BLaER1 treated with 17β-estradiol and CSF1 and Interleukin-3, amounts not matched to agents 10 nM and 100 nM (cell line): Measurements from ENCODE around the gene MRPL52.

ENCODE experiments used
- H3K27ac ChIP-seq, 11 experiments: shearing (Covaris generic); formaldehyde crosslinking; 2 replicates each; pipeline ENCODE4 v1.8.1; 2022
- H3K27me3 ChIP-seq, 11 experiments: shearing (Covaris generic); formaldehyde crosslinking; 2 replicates each; pipeline ENCODE4 v1.8.1; 2022
- H3K36me3 ChIP-seq, 11 experiments: shearing (Covaris generic); formaldehyde crosslinking; 2 replicates each; pipeline ENCODE4 v1.8.1; 2022
- H3K4me1 ChIP-seq, 10 experiments: shearing (Covaris generic); formaldehyde crosslinking; 2 replicates each; pipeline ENCODE4 v1.8.1; 2022
- H3K4me2 ChIP-seq, 11 experiments: shearing (Covaris generic); formaldehyde crosslinking; 2 replicates each; pipeline ENCODE4 v1.8.1; 2022
- H3K4me3 ChIP-seq, 10 experiments: shearing (Covaris generic); formaldehyde crosslinking; 2 replicates each; pipeline ENCODE4 v1.8.1; 2022
- H3K9ac ChIP-seq, 11 experiments: shearing (Covaris generic); formaldehyde crosslinking; 2 replicates each; pipeline ENCODE4 v1.8.1; 2022
- H3K9me3 ChIP-seq, 11 experiments: shearing (Covaris generic); formaldehyde crosslinking; replicated peaks in 1 of 11; 2 replicates each; pipeline ENCODE4 v1.8.1; 2022
- H4K20me1 ChIP-seq, 11 experiments: shearing (Covaris generic); formaldehyde crosslinking; 2 replicates each; pipeline ENCODE4 v1.8.1; 2022
- Cebpa-rat ChIP-seq, 11 experiments: shearing (Covaris generic); IDR thresholded peaks; 2 replicates each; pipeline ENCODE4 v1.8.1; 2022

Gene MRPL52

GRCh38 chr14:22793976-22794375 is 35.7 kb upstream of the MRPL52 start:
- Histone ChIP-seq H3K9ac (no peak overlapping the region), H3K36me3 (peaks cover 0 to 47% (median 0%) of the 10 kb centered on the region in 11 experiments; a peak in 10 of 22 replicates), H3K4me1 (peaks cover 23 to 95% (median 54%) of the 10 kb centered on the region in 10 experiments), H4K20me1 (peaks cover 0 to 18% (median 0%) of the 10 kb centered on the region in 11 experiments; a peak in 2 of 22 replicates), H3K27me3 (no peaks in the 10 kb centered on the region), H3K4me3 (no peak overlapping the region), H3K9me3 (peaks cover 0 to 21% (median 8%) of the 10 kb centered on the region in 11 experiments; a peak in 15 of 22 replicates), H3K27ac (no peak overlapping the region), H3K4me2 (peak overlapping the region in 2 of 11 experiments; percentile 30 to 56; a peak in 4 of 22 replicates)
- no peak for TF ChIP-seq Cebpa-rat (IDR thresholded peaks at IDR 0.05)

GRCh38 chr14:22794551-22794951 is 35.1 kb upstream of the MRPL52 start:
- Histone ChIP-seq H3K9ac (no peak overlapping the region), H3K4me3 (no peak overlapping the region), H4K20me1 (peaks cover 0 to 20% (median 0%) of the 10 kb centered on the region in 11 experiments; a peak in 2 of 22 replicates), H3K4me2 (peak overlapping the region in 2 of 11 experiments; percentile 30 to 56; a peak in 4 of 22 replicates), H3K27ac (no peak overlapping the region), H3K9me3 (peaks cover 0 to 21% (median 8%) of the 10 kb centered on the region in 11 experiments; a peak in 15 of 22 replicates), H3K27me3 (no peaks in the 10 kb centered on the region), H3K36me3 (peaks cover 0 to 47% (median 0%) of the 10 kb centered on the region in 11 experiments; a peak in 10 of 22 replicates), H3K4me1 (peaks cover 22 to 95% (median 52%) of the 10 kb centered on the region in 10 experiments)
- no peak for TF ChIP-seq Cebpa-rat (IDR thresholded peaks at IDR 0.05)

- Histone ChIP-seq H3K4me1 (peaks cover 7 to 97% (median 48%) of the 10 kb centered on the region in 10 experiments), H3K4me2 (peak overlapping the region in 5 of 11 experiments; percentile 12 to 88 (median 49); a peak in 6 of 22 replicates), H3K9me3 (peaks cover 0 to 21% (median 8%) of the 10 kb centered on the region in 11 experiments; a peak in 15 of 22 replicates), H3K4me3 (no peak overlapping the region), H4K20me1 (peaks cover 0 to 25% (median 0%) of the 10 kb centered on the region in 11 experiments; a peak in 2 of 22 replicates), H3K27ac (no peak overlapping the region), H3K36me3 (peaks cover 0 to 49% (median 0%) of the 10 kb centered on the region in 11 experiments; a peak in 10 of 22 replicates), H3K27me3 (no peaks in the 10 kb centered on the region), H3K9ac (no peak overlapping the region)
- TF ChIP-seq Cebpa-rat (IDR thresholded peaks at IDR 0.05): no peak
Observed at GRCh38 chr14:22796087-22796707, 33.5 kb upstream of the MRPL52 start.

- H3K27ac ChIP-seq: peak overlapping the region in 5 of 11 experiments; percentile 26 to 80 (median 57); a peak in 4 of 22 replicates
- peaks cover 0 to 97% (median 47%) of the 10 kb centered on the region in 10 experiments; a peak in 15 of 20 replicates for H3K4me1 ChIP-seq
- H3K4me2 ChIP-seq: peak overlapping the region in 7 of 11 experiments; percentile 64 to 90 (median 86); a peak in 12 of 22 replicates
- H3K27me3 ChIP-seq: no peaks in the 10 kb centered on the region
- peaks cover 0 to 21% (median 8%) of the 10 kb centered on the region in 11 experiments; a peak in 15 of 22 replicates for H3K9me3 ChIP-seq
- H4K20me1 ChIP-seq: peaks cover 0 to 25% (median 0%) of the 10 kb centered on the region in 11 experiments; a peak in 2 of 22 replicates
- H3K4me3 ChIP-seq: no peak overlapping the region; a peak in 1 of 20 replicates
- no peak for TF ChIP-seq Cebpa-rat (IDR thresholded peaks at IDR 0.05)
- H3K36me3 ChIP-seq: peaks cover 0 to 59% (median 0%) of the 10 kb centered on the region in 11 experiments; a peak in 10 of 22 replicates
- no peak overlapping the region for H3K9ac ChIP-seq
Observed at GRCh38 chr14:22797017-22797917, 32.4 kb upstream of the MRPL52 start.

- no peaks in the 10 kb centered on the region for H3K27me3 ChIP-seq
- H4K20me1 ChIP-seq: peaks cover 0 to 29% (median 0%) of the 10 kb centered on the region in 11 experiments; a peak in 5 of 22 replicates
- TF ChIP-seq Cebpa-rat (IDR thresholded peaks at IDR 0.05): peak in 7 of 11 experiments; percentile 34 to 81 (median 74); a peak in 8 of 22 replicates
- H3K9ac ChIP-seq: peak overlapping the region in 4 of 11 experiments; percentile 22 to 45 (median 32); a peak in 6 of 22 replicates
- H3K9me3 ChIP-seq: peaks cover 0 to 20% (median 8%) of the 10 kb centered on the region in 11 experiments; a peak in 15 of 22 replicates
- H3K4me2 ChIP-seq: peak overlapping the region in 9 of 11 experiments; percentile 31 to 90 (median 84); a peak in 16 of 22 replicates
- H3K4me1 ChIP-seq: peaks cover 0 to 98% (median 59%) of the 10 kb centered on the region in 10 experiments; a peak in 18 of 20 replicates
- H3K27ac ChIP-seq: peak overlapping the region in 7 of 11 experiments; percentile 33 to 80 (median 57); a peak in 14 of 22 replicates
- peak overlapping the region in 3 of 10 experiments; percentile 6 to 39 (median 27); a peak in 2 of 20 replicates for H3K4me3 ChIP-seq
- H3K36me3 ChIP-seq: peaks cover 0 to 66% (median 0%) of the 10 kb centered on the region in 11 experiments; a peak in 10 of 22 replicates
Observed at GRCh38 chr14:22798528-22798927, 31.2 kb upstream of the MRPL52 start.

GRCh38 chr14:22800346-22800745 is 29.3 kb upstream of the MRPL52 start:
- H3K4me3 ChIP-seq: no peak overlapping the region
- H3K4me1 ChIP-seq: peaks cover 0 to 99% (median 60%) of the 10 kb centered on the region in 10 experiments; a peak in 18 of 20 replicates
- no peaks in the 10 kb centered on the region for H3K27me3 ChIP-seq
- peaks cover 0 to 63% (median 0%) of the 10 kb centered on the region in 11 experiments; a peak in 10 of 22 replicates for H3K36me3 ChIP-seq
- TF ChIP-seq Cebpa-rat (IDR thresholded peaks at IDR 0.05): no peak
- peaks cover 0 to 38% (median 0%) of the 10 kb centered on the region in 11 experiments; a peak in 5 of 22 replicates for H4K20me1 ChIP-seq
- peak overlapping the region in 3 of 11 experiments; percentile 25 to 48 (median 37); a peak in 5 of 22 replicates for H3K27ac ChIP-seq
- no peak overlapping the region for H3K9ac ChIP-seq
- peak overlapping the region in 7 of 11 experiments; percentile 23 to 88 (median 84); a peak in 12 of 22 replicates for H3K4me2 ChIP-seq
- H3K9me3 ChIP-seq: peaks cover 0 to 12% (median 8%) of the 10 kb centered on the region in 11 experiments; a peak in 15 of 22 replicates

GRCh38 chr14:22801716-22802115 is 28.0 kb upstream of the MRPL52 start:
- H3K36me3 ChIP-seq: peaks cover 0 to 63% (median 0%) of the 10 kb centered on the region in 11 experiments; a peak in 7 of 22 replicates
- H3K9me3 ChIP-seq: peaks cover 0 to under 1% (median 0%) of the 10 kb centered on the region in 11 experiments; a peak in 1 of 22 replicates
- TF ChIP-seq Cebpa-rat (IDR thresholded peaks at IDR 0.05): no peak
- H3K27me3 ChIP-seq: no peaks in the 10 kb centered on the region
- H3K4me1 ChIP-seq: peaks cover 0 to 90% (median 58%) of the 10 kb centered on the region in 10 experiments; a peak in 18 of 20 replicates
- peak overlapping the region in 5 of 11 experiments; percentile 62 to 88 (median 86); a peak in 10 of 22 replicates for H3K4me2 ChIP-seq
- no peak overlapping the region for H3K4me3 ChIP-seq
- peaks cover 0 to 49% (median 0%) of the 10 kb centered on the region in 11 experiments; a peak in 5 of 22 replicates for H4K20me1 ChIP-seq
- H3K27ac ChIP-seq: no peak overlapping the region
- no peak overlapping the region for H3K9ac ChIP-seq
